ENCODE measurements around the gene FRMD8. TPM values are rescaled to one million over a fixed set of nuclear protein-coding genes. Genes with fewer than 3 reads are reported as not detected.

Gene FRMD8
- total RNA-seq, 1 donor from 2014 or later: 53.3 TPM

- Histone ChIP-seq H3K27ac (peak overlapping the region; percentile 68), H3K27me3 (no peaks in the 10 kb centered on the region), H3K9me3 (no peaks in the 10 kb centered on the region), H3K36me3 (peaks cover 0 to 26% of the 10 kb centered on the region in 2 donors), H3K4me3 (peak overlapping the region; percentile 71 to 72), H3K4me1 (peaks cover 26% of the 10 kb centered on the region)
- intact Hi-C loops (cut with DNase I): loop anchor here (2.0 kb wide), 1 partner anchor 24 kb away; no protein-coding TSS in a partner anchor
- TF ChIP-seq POLR2AphosphoS5 (IDR thresholded peaks at IDR 0.05; ENCODE audit: insufficient read depth in 1 of 2, low read depth in 1 of 2) (no peak), CTCF (IDR thresholded peaks at IDR 0.05) (no peak), POLR2A (IDR thresholded peaks at IDR 0.05) (no peak)
- no peak for DNase-seq (ENCODE audit: extremely low spot score in 2 of 2)
Observed at GRCh38 chr11:65355013-65355775, 31.2 kb upstream of the FRMD8 start.

GRCh38 chr11:65355776-65356393 is 30.6 kb upstream of the FRMD8 start:
- DNase-seq (ENCODE audit: extremely low spot score in 2 of 2): no peak
- H3K27ac ChIP-seq: no peak overlapping the region
- H3K36me3 ChIP-seq: peaks cover 0 to 19% of the 10 kb centered on the region in 2 donors
- TF ChIP-seq POLR2AphosphoS5 (IDR thresholded peaks at IDR 0.05; ENCODE audit: insufficient read depth in 1 of 2, low read depth in 1 of 2) (no peak), POLR2A (IDR thresholded peaks at IDR 0.05) (no peak), CTCF (IDR thresholded peaks at IDR 0.05) (no peak)
- intact Hi-C loops (cut with DNase I): loop anchor here (2.0 kb wide), 1 partner anchor 23 kb away; no protein-coding TSS in a partner anchor
- H3K9me3 ChIP-seq: no peaks in the 10 kb centered on the region
- peak overlapping the region; percentile 71 to 72 for H3K4me3 ChIP-seq
- H3K27me3 ChIP-seq: no peaks in the 10 kb centered on the region
- peaks cover 26% of the 10 kb centered on the region for H3K4me1 ChIP-seq

GRCh38 chr11:65356394-65356972 is 30.0 kb upstream of the FRMD8 start:
- no peak for DNase-seq (ENCODE audit: extremely low spot score in 2 of 2)
- TF ChIP-seq POLR2AphosphoS5 (IDR thresholded peaks at IDR 0.05; ENCODE audit: insufficient read depth in 1 of 2, low read depth in 1 of 2) (no peak), CTCF (IDR thresholded peaks at IDR 0.05) (no peak), POLR2A (IDR thresholded peaks at IDR 0.05) (no peak)
- Histone ChIP-seq H3K36me3 (peaks cover 0 to 13% of the 10 kb centered on the region in 2 donors), H3K4me1 (peaks cover 26% of the 10 kb centered on the region), H3K9me3 (no peaks in the 10 kb centered on the region), H3K27ac (no peak overlapping the region), H3K4me3 (no peak overlapping the region), H3K27me3 (no peaks in the 10 kb centered on the region)
- intact Hi-C loops (cut with DNase I): no loop called here

- intact Hi-C loops (cut with DNase I): no loop called here
Observed at GRCh38 chr11:65357856-65358356, 28.5 kb upstream of the FRMD8 start.

More at GRCh38 chr11:65357856-65358356, 28.5 kb upstream of the FRMD8 start:
- H3K9me3 ChIP-seq: no peaks in the 10 kb centered on the region
- H3K4me3 ChIP-seq: no peak overlapping the region
- H3K36me3 ChIP-seq: no peaks in the 10 kb centered on the region
- no peaks in the 10 kb centered on the region for H3K27me3 ChIP-seq
- no peak overlapping the region for H3K27ac ChIP-seq
- TF ChIP-seq POLR2A (IDR thresholded peaks at IDR 0.05): no peak
- no peak for TF ChIP-seq POLR2AphosphoS5 (IDR thresholded peaks at IDR 0.05; ENCODE audit: insufficient read depth in 1 of 2, low read depth in 1 of 2)
- TF ChIP-seq CTCF (IDR thresholded peaks at IDR 0.05): no peak
- H3K4me1 ChIP-seq: peaks cover 26% of the 10 kb centered on the region
- no peak for DNase-seq (ENCODE audit: extremely low spot score in 2 of 2)
